CD4-positive, alpha-beta T cell (primary cell): ENCODE measurements around the gene DIS3L2. TPM values are rescaled to one million over a fixed set of nuclear protein-coding genes. Genes with fewer than 3 reads are reported as not detected.

ENCODE experiments used
- ATAC-seq: fragments of 200-7000 bp; cut with Tn5 transposase; one replicate; pipeline ENCODE4 v1.10.0; 2022; ENCODE audit warnings: mild to moderate bottlenecking; ENCODE audit not compliant: poor library complexity
- CTCF ChIA-PET: fragments of 350-600 bp; sonication (Branson Sonifier 250); formaldehyde crosslinking; loops from one replicate; lab custom pipeline; 2021; ENCODE audit warnings: antibody characterized with exemption, inconsistent platforms; lab: Charles Lee
- POLR2A ChIA-PET: fragments of 350-600 bp; sonication (Branson Sonifier 250); formaldehyde crosslinking; loops from one replicate; lab custom pipeline; 2021; ENCODE audit warnings: antibody characterized with exemption, inconsistent platforms; lab: Charles Lee
- DNase-seq, 14 experiments: peaks; one replicate each; pipeline ENCODE4 v3.0.0-alpha.2; 2013 to 2020; ENCODE audit warnings: mixed read lengths in 2 of 14
- H3K27ac ChIP-seq, 2 donors: one replicate each; pipeline versions ENCODE4 v1.5.1 to v1.7.0; 2013; ENCODE audit warnings: low read length in 2 of 2, low read depth in 1 of 2, mild to moderate bottlenecking in 1 of 2
- H3K27me3 ChIP-seq, 2 experiments: 1 replicate in 1 of 2; 2 replicates in 1 of 2; pipeline versions ENCODE4 v1.6.1 to v1.7.0; 2013; ENCODE audit warnings: low read length in 2 of 2, control low read depth in 1 of 2, mild to moderate bottlenecking in 1 of 2, moderate library complexity in 1 of 2; ENCODE audit not compliant: insufficient read depth in 2 of 2, control insufficient read depth in 1 of 2
- H3K36me3 ChIP-seq: one replicate; pipeline ENCODE4 v1.6.1; 2013; ENCODE audit warnings: low read length, control low read depth; ENCODE audit not compliant: insufficient read depth
- H3K4me1 ChIP-seq: one replicate; pipeline ENCODE4 v1.6.1; 2013; ENCODE audit warnings: low read length, control low read depth; ENCODE audit not compliant: insufficient read depth
- H3K4me3 ChIP-seq: one replicate; pipeline ENCODE4 v1.5.1; 2013; ENCODE audit warnings: mild to moderate bottlenecking, low read length, moderate library complexity
- H3K9me3 ChIP-seq, 2 experiments: 1 replicate in 1 of 2; 2 replicates in 1 of 2; pipeline versions ENCODE4 v1.6.1 to v1.7.0; 2013; ENCODE audit warnings: low read length in 2 of 2, mild to moderate bottlenecking in 2 of 2, control low read depth in 1 of 2, moderate library complexity in 1 of 2; ENCODE audit not compliant: control insufficient read depth in 1 of 2, insufficient read depth in 1 of 2
- H3K27ac Mint-ChIP-seq: one replicate; pipeline ENCODE4 v1.8.0; 2020; ENCODE audit warnings: mixed read lengths
- H3K27me3 Mint-ChIP-seq: one replicate; pipeline ENCODE4 v1.8.0; 2021; ENCODE audit warnings: mixed read lengths
- H3K36me3 Mint-ChIP-seq: one replicate; pipeline ENCODE4 v1.8.0; 2021; ENCODE audit warnings: low read depth, mixed read lengths
- H3K4me1 Mint-ChIP-seq: one replicate; pipeline ENCODE4 v1.8.0; 2021; ENCODE audit warnings: low read depth, mixed read lengths
- H3K4me3 Mint-ChIP-seq: one replicate; pipeline ENCODE4 v1.8.0; 2020; ENCODE audit warnings: mild to moderate bottlenecking, mixed read lengths
- H3K9me3 Mint-ChIP-seq: one replicate; pipeline ENCODE4 v1.8.0; 2020; ENCODE audit warnings: mixed read lengths
- CTCF ChIP-seq: fragments of 200-600 bp; IDR thresholded peaks from one replicate; pipeline ENCODE4 v1.8.0; 2022; ENCODE audit warnings: antibody characterized with exemption, mild to moderate bottlenecking
- intact Hi-C, 2 experiments: fragments of 100-400 bp; cut with DNase I in 1 of 2; cut with micrococcal nuclease in 1 of 2; formaldehyde crosslinking; loops; one replicate each; pipeline versions ENCODE4 v1.15.1 to v1.9.0; 2023 to 2025; cut with DNase I, micrococcal nuclease
- total RNA-seq, 174 experiments: library from RNA in 2 of 174; stranded (reverse) in 2 of 174; gene quantifications; one replicate each; pipeline ENCODE4 v1.2.3 and lab custom pipeline; 2021 to 2026

Gene DIS3L2
- total RNA-seq, 2 experiments from 2014 or later: 59.8 to 62.9 TPM

DNA sequence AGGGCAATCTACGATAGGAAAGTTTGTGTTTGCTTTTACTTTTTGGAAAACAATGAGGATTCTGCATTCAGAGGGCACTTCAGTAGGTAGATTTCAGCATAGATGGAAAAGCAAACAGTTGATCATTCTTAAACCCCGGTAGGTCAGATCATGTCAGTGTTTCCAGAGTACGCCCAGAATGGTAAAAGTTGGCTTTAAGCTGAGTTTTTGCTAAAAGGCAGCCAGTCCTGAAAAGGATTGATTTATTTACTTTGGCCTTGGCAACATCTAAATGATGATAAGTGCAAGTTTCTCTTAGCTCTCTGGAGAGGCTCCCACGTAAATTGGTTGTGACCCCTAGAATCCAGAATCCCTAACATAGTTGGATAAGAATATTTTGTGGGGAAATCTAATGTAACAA, 168.0 kb downstream of the DIS3L2 start:
- ChIA-PET CTCF (no interaction called here), POLR2A (no interaction called here)
- Mint-ChIP-seq H3K4me3 (no peak overlapping the region), H3K4me1 (peaks cover 10% of the 10 kb centered on the region), H3K27me3 (no peaks in the 10 kb centered on the region), H3K36me3 (peaks cover 44% of the 10 kb centered on the region), H3K9me3 (no peaks in the 10 kb centered on the region), H3K27ac (no peak overlapping the region)
- H3K36me3 ChIP-seq: peaks cover 27% of the 10 kb centered on the region
- H3K27me3 ChIP-seq: no peaks in the 10 kb centered on the region
- intact Hi-C loops: no loop called here
- H3K4me3 ChIP-seq: no peak overlapping the region
- no peaks in the 10 kb centered on the region for H3K4me1 ChIP-seq
- no peak overlapping the region for H3K27ac ChIP-seq
- H3K9me3 ChIP-seq: no peaks in the 10 kb centered on the region
- no peak for ATAC-seq
- DNase-seq: no peak
- TF ChIP-seq CTCF: no peak

DNA sequence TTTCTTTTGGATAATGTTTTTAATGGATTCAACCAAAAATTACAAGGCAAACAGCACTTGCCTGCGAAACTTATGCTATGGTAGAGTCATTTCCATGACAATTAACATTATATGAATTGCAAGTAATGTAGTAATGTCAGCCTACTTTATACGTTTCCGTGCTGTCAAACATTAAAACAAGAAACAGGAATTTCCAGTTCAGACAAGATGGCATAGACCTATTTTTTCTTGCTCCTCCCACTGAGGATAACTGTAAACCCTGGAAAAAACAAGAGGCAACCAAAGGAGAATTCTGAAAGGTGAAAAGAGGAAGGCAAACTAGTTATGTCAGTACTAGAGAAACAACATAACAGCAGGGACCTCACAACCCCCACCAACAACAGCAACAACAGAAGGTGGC, 170.7 kb downstream of the DIS3L2 start:
- H3K4me3 ChIP-seq: no peak overlapping the region
- H3K36me3 ChIP-seq: peaks cover 21% of the 10 kb centered on the region
- ChIA-PET POLR2A (no interaction called here), CTCF (no interaction called here)
- intact Hi-C loops: no loop called here
- ATAC-seq: no peak
- no peak for DNase-seq
- no peaks in the 10 kb centered on the region for H3K27me3 ChIP-seq
- peaks cover 38% of the 10 kb centered on the region for H3K36me3 Mint-ChIP-seq
- H3K9me3 Mint-ChIP-seq: no peaks in the 10 kb centered on the region
- no peaks in the 10 kb centered on the region for H3K4me1 ChIP-seq
- no peak overlapping the region for H3K27ac Mint-ChIP-seq
- no peak for TF ChIP-seq CTCF
- no peak overlapping the region for H3K27ac ChIP-seq
- no peak overlapping the region for H3K4me3 Mint-ChIP-seq
- H3K4me1 Mint-ChIP-seq: peaks cover 29% of the 10 kb centered on the region
- no peaks in the 10 kb centered on the region for H3K9me3 ChIP-seq
- H3K27me3 Mint-ChIP-seq: no peaks in the 10 kb centered on the region

DNA sequence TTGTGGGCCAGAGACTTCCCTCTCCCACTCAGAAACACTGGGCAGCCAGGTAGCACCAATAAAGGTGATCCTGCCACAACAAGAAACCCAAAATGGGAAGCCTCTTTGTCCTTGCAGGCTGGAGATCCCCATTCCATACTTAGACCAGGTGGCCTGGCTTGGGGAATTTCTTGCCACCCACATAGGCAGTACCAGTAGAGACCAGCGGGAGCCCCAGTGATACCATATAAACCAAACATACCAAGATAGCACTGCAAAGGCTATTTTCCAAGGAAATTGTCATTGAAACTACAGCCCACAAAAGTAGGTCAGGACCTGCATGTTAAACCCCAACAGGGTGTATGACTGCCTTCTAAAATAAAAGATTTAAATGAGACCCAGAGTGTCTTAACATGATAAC, 171.6 kb downstream of the DIS3L2 start:
- H3K4me1 Mint-ChIP-seq: peaks cover 38% of the 10 kb centered on the region
- CTCF ChIA-PET: no interaction called here
- peaks cover 21% of the 10 kb centered on the region for H3K36me3 ChIP-seq
- H3K27me3 ChIP-seq: no peaks in the 10 kb centered on the region
- intact Hi-C loops: no loop called here
- H3K9me3 ChIP-seq: no peaks in the 10 kb centered on the region
- no peaks in the 10 kb centered on the region for H3K4me1 ChIP-seq
- no peaks in the 10 kb centered on the region for H3K9me3 Mint-ChIP-seq
- no peak overlapping the region for H3K27ac Mint-ChIP-seq
- TF ChIP-seq CTCF: no peak
- no peak overlapping the region for H3K27ac ChIP-seq
- peaks cover 38% of the 10 kb centered on the region for H3K36me3 Mint-ChIP-seq
- H3K4me3 Mint-ChIP-seq: no peak overlapping the region
- H3K4me3 ChIP-seq: no peak overlapping the region
- POLR2A ChIA-PET: no interaction called here
- ATAC-seq: no peak
- DNase-seq: no peak
- no peaks in the 10 kb centered on the region for H3K27me3 Mint-ChIP-seq
